GM18870 (cell line): Measurements from ENCODE around the gene ARVCF.

Source experiments
- ATAC-seq: cut with Tn5 transposase; IDR thresholded peaks from one replicate; pipeline ENCODE4 v1.9.1; 2021; ENCODE audit warnings: moderate library complexity; ENCODE audit not compliant: unreplicated experiment

ARVCF gene

GRCh38 chr22:20031732-20032406 is 15.2 kb upstream of the ARVCF start:
- ATAC-seq = no peak

GRCh38 chr22:20029550-20030225 is 13.1 kb upstream of the ARVCF start:
- ATAC-seq = no peak

GRCh38 chr22:20028855-20029549 is 12.4 kb upstream of the ARVCF start:
- no peak for ATAC-seq

GRCh38 chr22:20027966-20028854 is 11.6 kb upstream of the ARVCF start:
- no peak for ATAC-seq

- ATAC-seq = no peak
These were observed 10.5 kb upstream of the ARVCF start for GRCh38 chr22:20026996-20027601.

- ATAC-seq = no peak
These were observed 9.7 kb upstream of the ARVCF start for GRCh38 chr22:20026204-20026908.

GRCh38 chr22:20025401-20026203 is 9.0 kb upstream of the ARVCF start:
- no peak for ATAC-seq

GRCh38 chr22:20024650-20025397 is 8.2 kb upstream of the ARVCF start:
- no peak for ATAC-seq

- ATAC-seq = no peak
These were observed 7.6 kb upstream of the ARVCF start for GRCh38 chr22:20024225-20024624.

GRCh38 chr22:20022978-20023613 is 6.5 kb upstream of the ARVCF start:
- no peak for ATAC-seq

GRCh38 chr22:20022231-20022977 is 5.8 kb upstream of the ARVCF start:
- ATAC-seq = no peak

GRCh38 chr22:20021196-20022181 is 4.9 kb upstream of the ARVCF start:
- ATAC-seq = no peak

GRCh38 chr22:20020533-20021195 is 4.0 kb upstream of the ARVCF start, which contains the start of gene TANGO2:
TANGO2 (plus strand) TSS chr22:20021110; CDS start chr22:20036799, 15,689 bp downstream.
- no peak for ATAC-seq

- ATAC-seq = no peak
These were observed 3.3 kb upstream of the ARVCF start for GRCh38 chr22:20019661-20020532.

- no peak for ATAC-seq
These were observed 1.4 kb upstream of the ARVCF start for GRCh38 chr22:20018001-20018400.
